ENCODE data around the gene TMEM9. TPM values are rescaled to one million over a fixed set of nuclear protein-coding genes. Genes with fewer than 3 reads are reported as not detected.

TMEM9 gene
- total RNA-seq, 2 experiments from 2014 or later, result 28.5 to 35.9 TPM

- Histone ChIP-seq H3K9me2 (ENCODE audit: insufficient read depth, low read length) (no peaks in the 10 kb centered on the region), H3K27ac (ENCODE audit: low read depth, low read length, poor library complexity, severe bottlenecking) (no peak overlapping the region), H3K9me3 (ENCODE audit: low read length) (no peaks in the 10 kb centered on the region), H3K4me1 (ENCODE audit: insufficient read depth, low read length, poor library complexity, severe bottlenecking) (no peaks in the 10 kb centered on the region), H2AFZ (ENCODE audit: low read length) (no peak overlapping the region), H3K4me3 (ENCODE audit: low read depth, low read length, poor library complexity, severe bottlenecking) (no peak overlapping the region), H3K36me3 (ENCODE audit: insufficient read depth, low read length) (no peaks in the 10 kb centered on the region), H3K79me2 (ENCODE audit: insufficient read depth, low read depth, low read length) (no peaks in the 10 kb centered on the region), H3K4me2 (ENCODE audit: low read length) (no peak overlapping the region), H4K20me1 (ENCODE audit: insufficient read depth, low read length) (no peaks in the 10 kb centered on the region)
- ChIA-PET POLR2A (no interaction called here), CTCF (ENCODE audit: unreplicated experiment) (no interaction called here)
- BruUV-seq (replicated peaks), result no TSS peak
- DNase-seq (ENCODE audit: low spot score), result no peak
- intact Hi-C loops (cut with micrococcal nuclease; ENCODE audit: unreplicated experiment), result no loop called here
- TF ChIP-seq CTCF (conservative IDR thresholded peaks at IDR 0.05; ENCODE audit: low read length), result no peak
- TF ChIP-seq EZH2phosphoT487 (IDR thresholded peaks at IDR 0.05; ENCODE audit: borderline replicate concordance, low read depth, low read length), result no peak
Observed at GRCh38 chr1:201105688-201106087, 48.6 kb downstream of the TMEM9 start.

- ChIA-PET CTCF (ENCODE audit: unreplicated experiment) (no interaction called here), POLR2A (no interaction called here)
- no peak overlapping the region for H3K4me3 ChIP-seq (ENCODE audit: low read depth, low read length, poor library complexity, severe bottlenecking)
- H3K4me2 ChIP-seq (ENCODE audit: low read length), result no peak overlapping the region
- no peaks in the 10 kb centered on the region for H3K9me2 ChIP-seq (ENCODE audit: insufficient read depth, low read length)
- no peaks in the 10 kb centered on the region for H3K79me2 ChIP-seq (ENCODE audit: insufficient read depth, low read depth, low read length)
- no peaks in the 10 kb centered on the region for H3K4me1 ChIP-seq (ENCODE audit: insufficient read depth, low read length, poor library complexity, severe bottlenecking)
- DNase-seq (ENCODE audit: low spot score), result no peak
- H3K27ac ChIP-seq (ENCODE audit: low read depth, low read length, poor library complexity, severe bottlenecking), result no peak overlapping the region
- no peaks in the 10 kb centered on the region for H3K36me3 ChIP-seq (ENCODE audit: insufficient read depth, low read length)
- TF ChIP-seq CTCF (conservative IDR thresholded peaks at IDR 0.05; ENCODE audit: low read length) (no peak), EZH2phosphoT487 (IDR thresholded peaks at IDR 0.05; ENCODE audit: borderline replicate concordance, low read depth, low read length) (no peak)
- H2AFZ ChIP-seq (ENCODE audit: low read length), result no peak overlapping the region
- BruUV-seq (replicated peaks), result no TSS peak
- H4K20me1 ChIP-seq (ENCODE audit: insufficient read depth, low read length), result no peaks in the 10 kb centered on the region
- no peaks in the 10 kb centered on the region for H3K9me3 ChIP-seq (ENCODE audit: low read length)
- intact Hi-C loops (cut with micrococcal nuclease; ENCODE audit: unreplicated experiment), result no loop called here
Observed at GRCh38 chr1:201104141-201104540, 50.1 kb downstream of the TMEM9 start.

- Histone ChIP-seq H3K79me2 (ENCODE audit: insufficient read depth, low read depth, low read length) (no peaks in the 10 kb centered on the region), H3K36me3 (ENCODE audit: insufficient read depth, low read length) (no peaks in the 10 kb centered on the region), H3K27ac (ENCODE audit: low read depth, low read length, poor library complexity, severe bottlenecking) (no peak overlapping the region), H3K4me3 (ENCODE audit: low read depth, low read length, poor library complexity, severe bottlenecking) (no peak overlapping the region), H4K20me1 (ENCODE audit: insufficient read depth, low read length) (no peaks in the 10 kb centered on the region), H3K9me3 (ENCODE audit: low read length) (no peaks in the 10 kb centered on the region), H3K4me2 (ENCODE audit: low read length) (no peak overlapping the region), H3K9me2 (ENCODE audit: insufficient read depth, low read length) (no peaks in the 10 kb centered on the region), H2AFZ (ENCODE audit: low read length) (no peak overlapping the region), H3K4me1 (ENCODE audit: insufficient read depth, low read length, poor library complexity, severe bottlenecking) (no peaks in the 10 kb centered on the region)
- CTCF ChIA-PET (ENCODE audit: unreplicated experiment), result no interaction called here
- TF ChIP-seq EZH2phosphoT487 (IDR thresholded peaks at IDR 0.05; ENCODE audit: borderline replicate concordance, low read depth, low read length) (no peak), CTCF (conservative IDR thresholded peaks at IDR 0.05; ENCODE audit: low read length) (no peak)
- BruUV-seq (replicated peaks), result no TSS peak
- intact Hi-C loops (cut with micrococcal nuclease; ENCODE audit: unreplicated experiment), result no loop called here
- POLR2A ChIA-PET, result interaction anchor here (0.7 kb wide), 1 partner anchor 69 kb away, joined by 3 read pairs; no protein-coding TSS in a partner anchor
- DNase-seq (ENCODE audit: low spot score), result no peak
Observed at GRCh38 chr1:201103666-201104065, 50.6 kb downstream of the TMEM9 start.

Measured in OCI-LY7 (cell line).